Measurements from ENCODE around the gene OTOF. TPM values are rescaled to one million over a fixed set of nuclear protein-coding genes. Genes with fewer than 3 reads are reported as not detected.

The OTOF gene
- total and polyA plus RNA-seq, 5 donors = 0.15 to 0.25 (median 0.25) TPM; not detected in 2

DNA sequence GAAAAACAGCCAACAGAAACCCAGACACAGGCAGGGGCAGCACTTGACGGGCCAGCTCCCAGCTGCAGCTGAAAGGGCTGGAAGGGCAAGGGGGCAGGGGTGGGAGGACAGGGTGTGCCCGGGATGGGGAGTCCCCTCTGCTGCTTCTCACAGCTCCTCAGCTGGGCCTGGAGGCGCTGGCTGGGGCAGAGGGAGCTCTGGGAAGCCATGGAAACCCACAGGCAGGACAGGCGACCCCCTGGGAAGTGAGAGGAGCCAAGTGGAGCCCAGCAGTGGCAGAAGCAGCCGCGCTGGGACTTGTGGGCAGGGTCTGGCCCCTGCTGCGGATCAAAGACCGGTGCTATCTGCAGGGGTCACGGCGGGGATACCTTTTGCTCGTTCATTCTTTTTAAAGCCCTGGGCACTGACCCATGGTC, 20.7 kb downstream of the OTOF start:
- WGBS = 68% methylated on average over 11 of the region's 11 CpGs
- no peak overlapping the region for H3K4me3 ChIP-seq (ENCODE audit: low read length)
- ATAC-seq = no peak
- DNase-seq = peak in 1 of 3 donors; percentile 39
- no peaks in the 10 kb centered on the region for H3K27me3 ChIP-seq (ENCODE audit: control insufficient read depth, insufficient read depth)
- H3K27ac ChIP-seq (ENCODE audit: low read length) = no peak overlapping the region
- intact Hi-C loops (cut with DNase I) = no loop called here
- H3K9me3 ChIP-seq (ENCODE audit: control insufficient read depth, low read length) = no peaks in the 10 kb centered on the region
- H3K4me1 ChIP-seq (ENCODE audit: control insufficient read depth, insufficient read depth, low read length) = no peaks in the 10 kb centered on the region

DNA sequence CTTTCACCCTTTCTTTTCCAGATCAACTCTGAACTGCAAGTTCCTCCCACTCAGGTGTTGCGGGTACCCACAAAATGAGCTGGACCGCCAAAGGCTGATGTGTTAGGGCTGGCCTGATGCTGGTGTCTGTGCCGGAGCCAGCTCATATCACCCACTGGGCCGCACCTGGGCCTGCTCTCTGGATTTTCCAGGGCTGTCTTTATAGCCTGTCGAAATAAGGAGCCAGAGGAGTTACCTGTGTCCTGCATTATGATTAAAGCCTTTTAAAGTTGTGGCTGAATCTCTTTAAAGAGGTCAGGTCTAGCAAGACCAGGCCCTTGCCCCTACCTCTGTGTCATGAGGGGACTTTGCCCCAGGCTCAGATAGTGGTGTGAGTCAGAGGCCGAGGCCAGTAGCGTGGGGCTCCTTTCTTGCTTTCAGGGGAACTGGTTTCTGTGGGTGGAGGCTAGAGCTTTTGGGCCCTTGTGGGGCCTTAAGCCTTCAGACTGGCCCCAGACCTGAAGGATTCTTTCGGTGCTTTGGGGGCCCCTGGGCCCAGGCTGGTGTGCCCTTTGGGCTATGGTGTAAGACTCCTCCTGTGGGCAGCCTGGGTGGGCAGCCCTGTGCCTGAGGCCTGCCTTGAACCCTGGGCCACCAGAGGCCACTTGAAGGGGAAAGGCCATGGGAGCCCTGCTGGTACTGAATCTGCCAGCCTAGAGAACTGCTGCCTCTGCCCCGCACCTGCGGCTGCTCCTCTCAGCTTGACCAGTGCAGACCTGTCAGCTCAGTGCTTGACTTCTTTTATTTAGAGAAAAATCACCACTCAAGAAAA, 21.3 kb downstream of the OTOF start:
- H3K4me3 ChIP-seq (ENCODE audit: low read length) = no peak overlapping the region
- no peaks in the 10 kb centered on the region for H3K27me3 ChIP-seq (ENCODE audit: control insufficient read depth, insufficient read depth)
- no peak for ATAC-seq
- H3K9me3 ChIP-seq (ENCODE audit: control insufficient read depth, low read length) = no peaks in the 10 kb centered on the region
- peak in 1 of 3 donors; percentile 11 for DNase-seq
- intact Hi-C loops (cut with DNase I) = no loop called here
- no peak overlapping the region for H3K27ac ChIP-seq (ENCODE audit: low read length)
- 94% methylated on average over 10 of the region's 10 CpGs for WGBS
- no peaks in the 10 kb centered on the region for H3K4me1 ChIP-seq (ENCODE audit: control insufficient read depth, insufficient read depth, low read length)

- ATAC-seq (peak; percentile 26 to 36), DNase-seq (peak in 2 of 3 donors; percentile 28 to 54)
- intact Hi-C loops (cut with DNase I) = no loop called here
Measured at GRCh38 chr2:26455670-26456439, 22.1 kb downstream of the OTOF start.

GRCh38 chr2:26455037-26455669, 22.8 kb downstream of the OTOF start:
- Histone ChIP-seq H3K4me3 (ENCODE audit: low read length) (no peak overlapping the region), H3K9me3 (ENCODE audit: control insufficient read depth, low read length) (no peaks in the 10 kb centered on the region), H3K27me3 (ENCODE audit: control insufficient read depth, insufficient read depth) (no peaks in the 10 kb centered on the region), H3K27ac (ENCODE audit: low read length) (no peak overlapping the region), H3K4me1 (ENCODE audit: control insufficient read depth, insufficient read depth, low read length) (no peaks in the 10 kb centered on the region)
- WGBS = 77% methylated on average over 11 of the region's 11 CpGs
- DNase-seq (peak in 1 of 3 donors; percentile 35), ATAC-seq (no peak)
- intact Hi-C loops (cut with DNase I) = no loop called here

More at GRCh38 chr2:26455670-26456439, 22.1 kb downstream of the OTOF start:
- 73% methylated on average over 18 of the region's 18 CpGs for whole genome bisulfite sequencing
- Histone ChIP-seq H3K27me3 (ENCODE audit: control insufficient read depth, insufficient read depth) (no peaks in the 10 kb centered on the region), H3K4me1 (ENCODE audit: control insufficient read depth, insufficient read depth, low read length) (no peaks in the 10 kb centered on the region), H3K4me3 (ENCODE audit: low read length) (no peak overlapping the region), H3K27ac (ENCODE audit: low read length) (no peak overlapping the region), H3K9me3 (ENCODE audit: control insufficient read depth, low read length) (no peaks in the 10 kb centered on the region)

- peak in 1 of 3 donors; percentile 44 for DNase-seq
- intact Hi-C loops (cut with DNase I) = no loop called here
- WGBS = 94% methylated on average over 10 of the region's 10 CpGs
Measured at GRCh38 chr2:26454561-26455001, 23.3 kb downstream of the OTOF start.

DNA sequence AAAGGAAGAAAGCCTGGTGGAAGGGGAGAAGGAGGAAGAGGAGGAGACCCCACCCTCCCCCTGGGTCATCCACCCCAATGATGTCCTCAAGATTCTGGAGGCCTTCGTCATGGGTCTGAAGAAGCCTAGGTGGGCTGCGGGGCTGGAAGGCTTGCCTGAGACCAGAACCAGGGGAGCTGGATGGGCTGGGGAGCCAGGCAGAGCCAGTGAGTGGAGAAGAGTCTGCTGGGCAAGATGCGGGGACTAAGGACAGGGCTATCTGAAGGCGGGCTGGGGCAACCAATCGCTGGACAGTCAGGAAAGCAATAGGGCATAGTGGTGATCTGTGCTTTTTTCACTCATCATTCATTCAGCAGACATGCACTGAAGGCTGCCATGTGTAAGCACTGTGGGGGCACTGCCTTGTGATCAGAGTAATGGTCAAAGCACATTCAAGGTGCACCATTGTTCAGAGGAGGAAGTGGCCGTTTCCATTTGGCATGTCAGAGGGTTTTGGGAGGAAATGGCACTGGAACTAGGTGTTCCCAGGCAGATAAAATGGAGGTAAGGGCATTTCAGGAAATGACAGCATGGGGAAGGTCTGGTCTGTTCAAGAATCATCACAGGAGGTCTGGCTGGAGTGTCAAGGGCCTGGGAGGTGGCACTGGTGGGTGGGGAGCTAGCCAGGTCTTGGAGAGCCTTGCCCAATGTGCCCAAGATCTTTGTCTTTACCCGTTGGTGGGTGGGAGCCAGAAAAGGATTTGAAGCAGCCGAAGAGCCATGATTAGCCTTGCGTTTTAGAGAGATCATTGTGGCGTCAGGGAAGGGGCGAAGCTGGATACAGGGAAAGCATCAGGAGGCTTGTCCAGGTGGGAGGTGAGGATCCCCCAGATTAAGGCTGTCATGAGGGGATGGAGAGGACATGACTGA, 24.2 kb downstream of the OTOF start:
- Histone ChIP-seq H3K4me3 (ENCODE audit: low read length) (no peak overlapping the region), H3K9me3 (ENCODE audit: control insufficient read depth, low read length) (no peaks in the 10 kb centered on the region), H3K27me3 (ENCODE audit: control insufficient read depth, insufficient read depth) (no peaks in the 10 kb centered on the region), H3K27ac (ENCODE audit: low read length) (no peak overlapping the region), H3K4me1 (ENCODE audit: control insufficient read depth, insufficient read depth, low read length) (no peaks in the 10 kb centered on the region)
- WGBS = 89% methylated on average over 11 of the region's 11 CpGs
- intact Hi-C loops (cut with DNase I) = no loop called here
- ATAC-seq = no peak
- DNase-seq = peak in 2 of 3 donors; percentile 16 to 21

More at GRCh38 chr2:26454561-26455001, 23.3 kb downstream of the OTOF start:
- ATAC-seq = no peak
- Histone ChIP-seq H3K4me3 (ENCODE audit: low read length) (no peak overlapping the region), H3K27me3 (ENCODE audit: control insufficient read depth, insufficient read depth) (no peaks in the 10 kb centered on the region), H3K27ac (ENCODE audit: low read length) (no peak overlapping the region), H3K9me3 (ENCODE audit: control insufficient read depth, low read length) (no peaks in the 10 kb centered on the region), H3K4me1 (ENCODE audit: control insufficient read depth, insufficient read depth, low read length) (no peaks in the 10 kb centered on the region)

GRCh38 chr2:26451700-26452099, 26.2 kb downstream of the OTOF start:
- DNase-seq (no peak), ATAC-seq (no peak)
- H3K9me3 ChIP-seq (ENCODE audit: control insufficient read depth, low read length) = no peaks in the 10 kb centered on the region
- 95% methylated on average over 1 of the region's 1 CpG for WGBS
- no peak overlapping the region for H3K4me3 ChIP-seq (ENCODE audit: low read length)
- H3K4me1 ChIP-seq (ENCODE audit: control insufficient read depth, insufficient read depth, low read length) = no peaks in the 10 kb centered on the region
- intact Hi-C loops (cut with DNase I) = no loop called here
- no peaks in the 10 kb centered on the region for H3K27me3 ChIP-seq (ENCODE audit: control insufficient read depth, insufficient read depth)
- H3K27ac ChIP-seq (ENCODE audit: low read length) = no peak overlapping the region

DNA sequence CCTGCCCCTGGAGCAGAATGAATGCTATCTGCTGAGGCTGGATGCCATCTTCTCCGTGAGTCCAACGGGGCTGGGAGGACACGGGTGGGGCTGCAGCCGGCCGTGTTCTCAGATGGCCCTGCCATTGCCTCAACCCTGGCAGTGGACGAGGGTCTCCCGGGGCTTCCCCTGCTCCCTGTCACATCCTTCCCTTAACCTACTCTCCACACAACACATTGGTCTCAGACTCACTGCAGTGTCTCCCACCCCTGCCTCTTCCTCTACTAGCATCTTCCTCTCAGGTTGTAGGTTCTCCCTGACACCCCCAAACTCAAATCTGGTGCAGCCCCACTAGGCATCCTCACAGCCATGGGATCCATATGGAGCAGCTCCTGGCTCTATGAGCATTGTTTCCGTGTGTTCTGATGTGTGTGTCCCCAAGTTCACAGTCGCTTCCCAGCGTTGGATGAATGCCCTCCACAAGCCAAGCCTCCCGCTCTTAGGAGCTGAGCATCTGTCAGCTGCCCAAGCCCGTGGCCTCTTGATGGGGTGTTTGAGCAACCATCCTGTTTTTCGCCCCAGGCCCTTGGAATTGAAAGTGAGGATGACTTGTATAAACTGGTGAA, 27.8 kb downstream of the OTOF start:
- Histone ChIP-seq H3K9me3 (ENCODE audit: control insufficient read depth, low read length) (no peaks in the 10 kb centered on the region), H3K4me3 (ENCODE audit: low read length) (no peak overlapping the region), H3K4me1 (ENCODE audit: control insufficient read depth, insufficient read depth, low read length) (no peaks in the 10 kb centered on the region), H3K27me3 (ENCODE audit: control insufficient read depth, insufficient read depth) (no peaks in the 10 kb centered on the region), H3K27ac (ENCODE audit: low read length) (no peak overlapping the region)
- DNase-seq (peak in 1 of 3 donors; percentile 33), ATAC-seq (no peak)
- WGBS = 80% methylated on average over 13 of the region's 13 CpGs
- intact Hi-C loops (cut with DNase I) = no loop called here

- 90% methylated on average over 10 of the region's 10 CpGs for WGBS
- ATAC-seq = no peak
- intact Hi-C loops (cut with DNase I) = no loop called here
- Histone ChIP-seq H3K4me1 (ENCODE audit: control insufficient read depth, insufficient read depth, low read length) (no peaks in the 10 kb centered on the region), H3K4me3 (ENCODE audit: low read length) (no peak overlapping the region), H3K9me3 (ENCODE audit: control insufficient read depth, low read length) (no peaks in the 10 kb centered on the region), H3K27me3 (ENCODE audit: control insufficient read depth, insufficient read depth) (no peaks in the 10 kb centered on the region), H3K27ac (ENCODE audit: low read length) (no peak overlapping the region)
- DNase-seq = peak in 2 of 3 donors; percentile 16 to 27
Measured at GRCh38 chr2:26449278-26450030, 28.5 kb downstream of the OTOF start.

Data from right cardiac atrium (tissue), 5 donors.